Ishikawa (cell line): ENCODE data around the gene DENND1A.

Experiments
- CEBPB ChIP-seq: IDR thresholded peaks from 2 replicates; pipeline ENCODE4 v1.6.1; 2012
- CREB1 ChIP-seq: IDR thresholded peaks from 2 replicates; pipeline ENCODE4 v1.6.1; 2012; ENCODE audit warnings: low read depth
- EGR1 ChIP-seq: IDR thresholded peaks from 2 replicates; pipeline ENCODE4 v1.6.1; 2012
- EP300 ChIP-seq: IDR thresholded peaks from 2 replicates; pipeline ENCODE4 v1.6.1; 2012; ENCODE audit warnings: borderline replicate concordance
- NFIC ChIP-seq: IDR thresholded peaks from 2 replicates; pipeline ENCODE4 v1.6.1; 2012
- RAD21 ChIP-seq: IDR thresholded peaks from 2 replicates; pipeline ENCODE4 v1.6.1; 2012; ENCODE audit warnings: low read depth
- REST ChIP-seq: IDR thresholded peaks from 2 replicates; pipeline ENCODE4 v1.6.1; 2012; ENCODE audit warnings: low read depth, mild to moderate bottlenecking
- TAF1 ChIP-seq: IDR thresholded peaks from 2 replicates; pipeline ENCODE4 v1.6.1; 2012; ENCODE audit warnings: low read depth, mild to moderate bottlenecking
- TCF12 ChIP-seq: IDR thresholded peaks from 2 replicates; pipeline ENCODE4 v1.6.1; 2012; ENCODE audit warnings: low read depth
- TEAD4 ChIP-seq: IDR thresholded peaks from 2 replicates; pipeline ENCODE4 v1.6.1; 2012
- YY1 ChIP-seq: IDR thresholded peaks from 2 replicates; pipeline ENCODE4 v1.6.1; 2012; ENCODE audit warnings: low read depth

GRCh38 chr9:123454361-123454760, 475.6 kb downstream of the DENND1A start:
- TF ChIP-seq CEBPB, result no peak
- TF ChIP-seq EP300, result no peak
- no peak for TF ChIP-seq REST
- TF ChIP-seq NFIC, result no peak
- no peak for TF ChIP-seq CREB1
- no peak for TF ChIP-seq TCF12
- no peak for TF ChIP-seq TEAD4
- no peak for TF ChIP-seq YY1
- TF ChIP-seq RAD21, result no peak
- no peak for TF ChIP-seq EGR1
- no peak for TF ChIP-seq TAF1
